Stomach (tissue), 9 donors: ENCODE data around the gene ACVR1C. TPM values are rescaled to one million over a fixed set of nuclear protein-coding genes. Genes with fewer than 3 reads are reported as not detected.

Source experiments
- DNase-seq, 2 donors: peaks; one replicate each; pipeline versions ENCODE4 v3.0.0 to v3.0.0-alpha.2; 2013 to 2019
- H3K27ac ChIP-seq, 5 donors: fragments of 200-600 bp in 4 of 5; sonication (generic) in 4 of 5; one replicate each; pipeline ENCODE4 v1.5.1; 2013 to 2019; ENCODE audit warnings: mild to moderate bottlenecking in 1 of 5, moderate library complexity in 1 of 5
- H3K27me3 ChIP-seq, 3 donors: fragments of 200-600 bp; sonication (generic); one replicate each; pipeline ENCODE4 v1.5.1; 2017 to 2019; ENCODE audit warnings: mixed run types in 1 of 3
- H3K36me3 ChIP-seq, 4 donors: fragments of 200-600 bp; sonication (generic); 1 replicate in 3 of 4; 2 replicates in 1 of 4; pipeline ENCODE4 v1.5.1; 2016 to 2019
- H3K4me1 ChIP-seq, 4 donors: fragments of 200-600 bp; sonication (generic); one replicate each; pipeline ENCODE4 v1.5.1; 2016 to 2019
- H3K4me3 ChIP-seq, 4 donors: fragments of 200-600 bp; sonication (generic) in 3 of 4; one replicate each; pipeline ENCODE4 v1.5.1; 2016 to 2019; ENCODE audit warnings: mild to moderate bottlenecking in 1 of 4
- H3K9me3 ChIP-seq, 4 donors: fragments of 200-600 bp; sonication (generic); one replicate each; pipeline ENCODE4 v1.5.1; 2016 to 2019
- CTCF ChIP-seq, 7 experiments: fragments of 450-650 bp in 4 of 7; fragments of 200-600 bp in 3 of 7; sonication (generic) in 3 of 7; IDR thresholded peaks; one replicate each; pipeline ENCODE4 v1.5.1; 2016 to 2019; ENCODE audit warnings: antibody characterized with exemption in 7 of 7, control low read depth in 2 of 7, mild to moderate bottlenecking in 1 of 7
- EP300 ChIP-seq: sonication (generic); formaldehyde crosslinking; IDR thresholded peaks from one replicate; pipeline ENCODE4 v1.6.1; 2017; ENCODE audit warnings: antibody characterized with exemption
- POLR2A ChIP-seq, 4 donors: fragments of 450-650 bp; IDR thresholded peaks; one replicate each; pipeline ENCODE4 v1.6.1; 2016; ENCODE audit warnings: antibody characterized with exemption in 4 of 4, control low read depth in 2 of 4, mild to moderate bottlenecking in 1 of 4, moderate library complexity in 1 of 4
- POLR2AphosphoS5 ChIP-seq, 3 donors: sonication (generic); formaldehyde crosslinking; IDR thresholded peaks; one replicate each; pipeline ENCODE4 v1.6.1; 2016; ENCODE audit warnings: antibody characterized with exemption in 3 of 3
- WGBS, 5 donors: extraction: QIAGEN DNeasy Blood & Tissue Kit in 3 of 5; methylation state at CpG; one replicate each; pipeline versions ENCODE4 v1.1.5 to v1.1.7; 2013 to 2018; 5-methylcytosine and 5-hydroxymethylcytosine counted together
- intact Hi-C: fragments of 100-400 bp; cut with DNase I; formaldehyde crosslinking; loops from one replicate; pipeline ENCODE4 v1.15.1; 2023; ENCODE audit warnings: low total_unique reads
- polyA plus RNA-seq, 3 donors: library from polyadenylated mRNA; stranded (reverse); fragments of 200-250 nt; gene quantifications; one replicate each; pipeline ENCODE4 v1.2.3, GENCODE V29; 2013
- total RNA-seq, 5 donors: library from RNA; depleted of rRNA; stranded (reverse); fragments of >200 nt; gene quantifications; one replicate each; pipeline versions ENCODE4 v1.1.0 to v1.2.3, GENCODE V29; 2014 to 2016
- donor health status: healthy with polysubstance abuse.
- donor health status: Bipolar disorder and iron deficiency.
- donor health status: healthy.

The ACVR1C gene
- total and polyA plus RNA-seq, 8 donors, result under 0.01 to 8.4 (median 0.61) TPM; not detected in 1

GRCh38 chr2:157596992-157597681 is 31.5 kb downstream of the ACVR1C start:
- intact Hi-C loops, result no loop called here

GRCh38 chr2:157593411-157593810 is 35.3 kb downstream of the ACVR1C start:
- Histone ChIP-seq H3K27me3 (peaks cover 0 to 8% (median 6%) of the 10 kb centered on the region in 3 donors), H3K4me3 (no peak overlapping the region), H3K36me3 (no peaks in the 10 kb centered on the region), H3K4me1 (peaks cover 0 to 4% (median 0%) of the 10 kb centered on the region in 4 donors), H3K9me3 (no peaks in the 10 kb centered on the region), H3K27ac (no peak overlapping the region)
- no peak for TF ChIP-seq POLR2AphosphoS5 (IDR thresholded peaks at IDR 0.05)
- no peak for TF ChIP-seq EP300
- TF ChIP-seq POLR2A (IDR thresholded peaks at IDR 0.05), result no peak
- TF ChIP-seq CTCF (IDR thresholded peaks at IDR 0.05), result no peak
- WGBS, 5 donors, result 3 to 19% (median 12%) methylated on average over 1 of the region's 1 CpG
- intact Hi-C loops, result no loop called here
- no peak for DNase-seq

More at GRCh38 chr2:157596992-157597681, 31.5 kb downstream of the ACVR1C start:
- no peak overlapping the region for H3K27ac ChIP-seq
- no peaks in the 10 kb centered on the region for H3K36me3 ChIP-seq
- DNase-seq, result peak; percentile 43 to 77
- H3K4me1 ChIP-seq, result peaks cover 0 to 4% (median 0%) of the 10 kb centered on the region in 4 donors
- WGBS, 5 donors, result 19 to 27% (median 25%) methylated on average over 34 to 45 of the region's 45 CpGs
- H3K9me3 ChIP-seq, result no peaks in the 10 kb centered on the region
- H3K4me3 ChIP-seq, result peak overlapping the region; percentile 16 to 44 (median 38)
- peak in 3 of 7 experiments; percentile 17 to 33 (median 32) for TF ChIP-seq CTCF (IDR thresholded peaks at IDR 0.05)
- TF ChIP-seq EP300, result no peak
- H3K27me3 ChIP-seq, result peaks cover 0 to 8% (median 6%) of the 10 kb centered on the region in 3 donors

GRCh38 chr2:157592948-157593347 is 35.7 kb downstream of the ACVR1C start:
- DNase-seq, result peak in 1 of 2 donors; percentile 18
- Histone ChIP-seq H3K9me3 (no peaks in the 10 kb centered on the region), H3K36me3 (no peaks in the 10 kb centered on the region), H3K4me3 (no peak overlapping the region), H3K27ac (no peak overlapping the region), H3K4me1 (peaks cover 0 to 4% (median 0%) of the 10 kb centered on the region in 4 donors), H3K27me3 (peaks cover 0 to 8% (median 6%) of the 10 kb centered on the region in 3 donors)
- TF ChIP-seq POLR2AphosphoS5 (IDR thresholded peaks at IDR 0.05) (no peak), POLR2A (IDR thresholded peaks at IDR 0.05) (no peak), CTCF (IDR thresholded peaks at IDR 0.05) (no peak), EP300 (no peak)
- intact Hi-C loops, result no loop called here
- 47 to 57% (median 56%) methylated on average over 2 of the region's 2 CpGs for WGBS, 5 donors

GRCh38 chr2:157592374-157592773 is 36.3 kb downstream of the ACVR1C start:
- DNase-seq, result peak in 1 of 2 donors; percentile 20
- H3K4me1 ChIP-seq, result peaks cover 0 to 4% (median 0%) of the 10 kb centered on the region in 4 donors
- intact Hi-C loops, result no loop called here
- no peak overlapping the region for H3K4me3 ChIP-seq
- WGBS, 5 donors, result 75 to 87% (median 83%) methylated on average over 3 of the region's 3 CpGs
- H3K27me3 ChIP-seq, result peaks cover 0 to 8% (median 4%) of the 10 kb centered on the region in 3 donors
- no peaks in the 10 kb centered on the region for H3K9me3 ChIP-seq
- no peak overlapping the region for H3K27ac ChIP-seq
- TF ChIP-seq POLR2A (IDR thresholded peaks at IDR 0.05), result no peak
- no peak for TF ChIP-seq EP300
- TF ChIP-seq POLR2AphosphoS5 (IDR thresholded peaks at IDR 0.05), result no peak
- no peak for TF ChIP-seq CTCF (IDR thresholded peaks at IDR 0.05)
- no peaks in the 10 kb centered on the region for H3K36me3 ChIP-seq
